K562 (cell line): Measurements from ENCODE around the gene ZNF77. TPM values are rescaled to one million over a fixed set of nuclear protein-coding genes. Genes with fewer than 3 reads are reported as not detected.
A peak's percentile ranks its signal among the peaks of the same experiment; 100 is the strongest.

Experiments
- ATF7 ChIP-seq: fragments of 450-650 bp; IDR thresholded peaks from 2 replicates; pipeline ENCODE4 v1.7.1; 2014; ENCODE audit warnings: mild to moderate bottlenecking, moderate library complexity
- DMBX1 ChIP-seq: fragments of 250-450 bp; sonication (Bioruptor Pico); IDR thresholded peaks from 2 replicates; pipeline ENCODE4 v1.8.0; 2022; ENCODE audit warnings: inconsistent platforms, mild to moderate bottlenecking, moderate library complexity, borderline replicate concordance
- ESRRA ChIP-seq: fragments of 450-650 bp; IDR thresholded peaks from 2 replicates; pipeline ENCODE4 v1.6.1; 2014; ENCODE audit warnings: low read depth, mild to moderate bottlenecking, moderate library complexity, borderline replicate concordance
- ETS1 ChIP-seq: conservative IDR thresholded peaks from 2 replicates; pipeline ENCODE4 v1.6.1; 2011; ENCODE audit warnings: low read depth, mild to moderate bottlenecking, low read length; ENCODE audit not compliant: control insufficient read depth
- HDAC2 ChIP-seq: fragments of 450-650 bp; IDR thresholded peaks from 2 replicates; pipeline ENCODE4 v1.6.1; 2016; ENCODE audit warnings: mild to moderate bottlenecking
- ID3 ChIP-seq, 2 experiments: fragments of 250-450 bp in 1 of 2; fragments of 450-650 bp in 1 of 2; sonication (Bioruptor Pico) in 1 of 2; IDR thresholded peaks; 2 replicates each; pipeline versions ENCODE4 v1.6.1 to v1.8.0; 2016 to 2021; ENCODE audit warnings: mild to moderate bottlenecking in 2 of 2, moderate library complexity in 2 of 2, missing compliant biosample characterization in 1 of 2, missing genetic modification characterization in 1 of 2
- JUN ChIP-seq, 2 experiments: sonication (generic) in 1 of 2; formaldehyde crosslinking in 1 of 2; IDR thresholded peaks; 2 replicates each; pipeline versions ENCODE4 v1.6.1 to v1.8.0; 2012 to 2022; ENCODE audit warnings: borderline replicate concordance in 2 of 2, mild to moderate bottlenecking in 2 of 2, improper control_type of control experiment in 1 of 2, low read depth in 1 of 2, low read length in 1 of 2, missing genetic modification reagents in 1 of 2
- KDM1A ChIP-seq, 2 experiments: fragments of 450-650 bp; IDR thresholded peaks; 2 replicates each; pipeline ENCODE4 v1.6.1; 2016; ENCODE audit warnings: mild to moderate bottlenecking in 2 of 2
- LEF1 ChIP-seq: fragments of 450-650 bp; IDR thresholded peaks from 2 replicates; pipeline ENCODE4 v1.6.1; 2016; ENCODE audit warnings: mild to moderate bottlenecking
- MTF1 ChIP-seq: fragments of 250-450 bp; sonication (Bioruptor Pico); IDR thresholded peaks from 2 replicates; pipeline ENCODE4 v1.9.0; 2021; ENCODE audit warnings: moderate library complexity, mild to moderate bottlenecking, inconsistent platforms, borderline replicate concordance
- NFE2L1 ChIP-seq: fragments of 450-650 bp; IDR thresholded peaks from 2 replicates; pipeline ENCODE4 v1.6.1; 2016; ENCODE audit warnings: missing genetic modification characterization, low read depth, mild to moderate bottlenecking, missing compliant biosample characterization, moderate library complexity, borderline replicate concordance
- NFRKB ChIP-seq: fragments of 450-650 bp; IDR thresholded peaks from 2 replicates; pipeline ENCODE4 v1.6.1; 2016; ENCODE audit warnings: low read depth
- NR2C1 ChIP-seq, 2 experiments: fragments of 450-650 bp; IDR thresholded peaks; 2 replicates each; pipeline ENCODE4 v1.6.1; 2017; ENCODE audit warnings: mild to moderate bottlenecking in 2 of 2, antibody characterized with exemption in 1 of 2, inconsistent platforms in 1 of 2, missing compliant biosample characterization in 1 of 2, missing genetic modification characterization in 1 of 2
- RBM22 ChIP-seq: fragments of 200-400 bp; formaldehyde crosslinking; IDR thresholded peaks from 2 replicates; pipeline ENCODE4 v1.6.1; 2018; ENCODE audit warnings: low read length, low read depth; ENCODE audit not compliant: poor library complexity, severe bottlenecking
- RBM25 ChIP-seq: fragments of 200-400 bp; formaldehyde crosslinking; IDR thresholded peaks from 2 replicates; pipeline ENCODE4 v1.6.1; 2018; ENCODE audit warnings: low read length, low read depth, moderate library complexity; ENCODE audit not compliant: severe bottlenecking
- ZEB2 ChIP-seq: fragments of 450-650 bp; IDR thresholded peaks from 2 replicates; pipeline ENCODE4 v1.6.1; 2016
- ZNF24 ChIP-seq: fragments of 450-650 bp; IDR thresholded peaks from 2 replicates; pipeline ENCODE4 v1.6.1; 2016
- ZNF512 ChIP-seq: IDR thresholded peaks from 2 replicates; pipeline ENCODE4 v1.6.1; 2016; ENCODE audit warnings: missing genetic modification characterization, missing compliant biosample characterization
- ZNF75A ChIP-seq: fragments of 450-650 bp; formaldehyde crosslinking; IDR thresholded peaks from 2 replicates; pipeline ENCODE4 v1.4.0; 2020; ENCODE audit warnings: mild to moderate bottlenecking
- polyA plus RNA-seq, 8 experiments: library from polyadenylated mRNA; depleted of rRNA in 4 of 8; stranded (reverse) in 5 of 8; unstranded in 3 of 8; fragments of >200 nt; fragmentation: Nextera tagmentation in 2 of 8; fragmentation: Illumina TruSeq in 1 of 8; extraction: Ambion mirVana in 2 of 8; extraction: Trizol in 1 of 8; gene quantifications; 2 replicates each; pipeline versions ENCODE4 v1.2.1 to v1.2.3, GENCODE V29; 2011 to 2014; ENCODE audit warnings: inconsistent platforms in 1 of 8, missing spikeins in 1 of 8
- total RNA-seq, 7 experiments: library from RNA; depleted of rRNA in 6 of 7; stranded (reverse); fragments of >200 nt in 6 of 7; fragmentation: Illumina TruSeq in 2 of 7; extraction: Trizol in 2 of 7; gene quantifications; 2 replicates each; pipeline versions ENCODE4 v1.2.1 to v1.2.3, GENCODE V29; 2011 to 2021; ENCODE audit warnings: low replicate concordance in 1 of 7
- TF ChIP-seq, protein P1 (sequence below): fragments of 250-450 bp; sonication (Bioruptor Pico); IDR thresholded peaks from 2 replicates; pipeline ENCODE4 v1.8.0; 2022; ENCODE audit warnings: inconsistent platforms, mild to moderate bottlenecking, moderate library complexity, borderline replicate concordance
- TF ChIP-seq, protein P2 (sequence below): sonication (generic); formaldehyde crosslinking; IDR thresholded peaks from 2 replicates; pipeline ENCODE4 v1.8.1; 2023; ENCODE audit warnings: mild to moderate bottlenecking, missing genetic modification reagents

ZNF77 gene
- total and polyA plus RNA-seq, 9 of the 15 experiments (the other 6 are each of a cell fraction or from before 2014, with no cell fraction given): 4.3 to 14.5 (median 7.7) TPM

- TF ChIP-seq RBM22 (no peak), ESRRA (no peak), ZNF512 (no peak), ZNF24 (peak; percentile 68), ID3 (CRISPR knock-in tag; IDR thresholded peaks at IDR 0.05) (no peak), ID3 (tag; IDR thresholded peaks at IDR 0.05) (peak; percentile 46; the same call in 1 of the 2 replicates), LEF1 (peak; percentile 44; the same call in 1 of the 2 replicates), ETS1 (no peak), JUN (IDR thresholded peaks at IDR 0.05; ENCODE audit: borderline replicate concordance, low read depth, low read length) (0 out of 2 replicates have a peak, but pooled peaks have one; percentile 46), JUN (CRISPR knock-in tag; IDR thresholded peaks at IDR 0.05; ENCODE audit: borderline replicate concordance) (no peak), DMBX1 (CRISPR knock-in tag) (0 out of 2 replicates have a peak, but pooled peaks have one; percentile 23), ZNF75A (CRISPR knock-in tag) (peak; percentile 100), MTF1 (CRISPR knock-in tag) (no peak), NR2C1 (IDR thresholded peaks at IDR 0.05) (no peak), NR2C1 (tag; IDR thresholded peaks at IDR 0.05) (peak; percentile 21; the same call in 1 of the 2 replicates), ATF7 (peak; percentile 31; the same call in 1 of the 2 replicates), NFE2L1 (no peak), NFRKB (peak; percentile 94), RBM25 (peak; percentile 90), KDM1A (IDR thresholded peaks at IDR 0.05) (peak in 1 of 2 experiments; percentile 69; a peak in 2 of 4 replicates), ZEB2 (peak; percentile 94), HDAC2 (peak; percentile 21; the same call in 1 of the 2 replicates)
- TF ChIP-seq, protein P1, sequence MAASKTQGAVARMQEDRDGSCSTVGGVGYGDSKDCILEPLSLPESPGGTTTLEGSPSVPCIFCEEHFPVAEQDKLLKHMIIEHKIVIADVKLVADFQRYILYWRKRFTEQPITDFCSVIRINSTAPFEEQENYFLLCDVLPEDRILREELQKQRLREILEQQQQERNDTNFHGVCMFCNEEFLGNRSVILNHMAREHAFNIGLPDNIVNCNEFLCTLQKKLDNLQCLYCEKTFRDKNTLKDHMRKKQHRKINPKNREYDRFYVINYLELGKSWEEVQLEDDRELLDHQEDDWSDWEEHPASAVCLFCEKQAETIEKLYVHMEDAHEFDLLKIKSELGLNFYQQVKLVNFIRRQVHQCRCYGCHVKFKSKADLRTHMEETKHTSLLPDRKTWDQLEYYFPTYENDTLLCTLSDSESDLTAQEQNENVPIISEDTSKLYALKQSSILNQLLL (CRISPR knock-in tag): no peak
- TF ChIP-seq, protein P2, sequence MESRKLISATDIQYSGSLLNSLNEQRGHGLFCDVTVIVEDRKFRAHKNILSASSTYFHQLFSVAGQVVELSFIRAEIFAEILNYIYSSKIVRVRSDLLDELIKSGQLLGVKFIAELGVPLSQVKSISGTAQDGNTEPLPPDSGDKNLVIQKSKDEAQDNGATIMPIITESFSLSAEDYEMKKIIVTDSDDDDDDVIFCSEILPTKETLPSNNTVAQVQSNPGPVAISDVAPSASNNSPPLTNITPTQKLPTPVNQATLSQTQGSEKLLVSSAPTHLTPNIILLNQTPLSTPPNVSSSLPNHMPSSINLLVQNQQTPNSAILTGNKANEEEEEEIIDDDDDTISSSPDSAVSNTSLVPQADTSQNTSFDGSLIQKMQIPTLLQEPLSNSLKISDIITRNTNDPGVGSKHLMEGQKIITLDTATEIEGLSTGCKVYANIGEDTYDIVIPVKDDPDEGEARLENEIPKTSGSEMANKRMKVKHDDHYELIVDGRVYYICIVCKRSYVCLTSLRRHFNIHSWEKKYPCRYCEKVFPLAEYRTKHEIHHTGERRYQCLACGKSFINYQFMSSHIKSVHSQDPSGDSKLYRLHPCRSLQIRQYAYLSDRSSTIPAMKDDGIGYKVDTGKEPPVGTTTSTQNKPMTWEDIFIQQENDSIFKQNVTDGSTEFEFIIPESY (CRISPR knock-in tag): 0 out of 2 replicates have a peak, but pooled peaks have one; percentile 53
Observed at GRCh38 chr19:2933490-2933910, 11.3 kb downstream of the ZNF77 start (continued).
